ENCODE results near the gene SVEP1.

SVEP1 gene

GRCh38 chr9:110383491-110383890, 196.1 kb downstream of the SVEP1 start:
- Histone ChIP-seq H4K20me1 (ENCODE audit: insufficient read depth, low read length) (no peaks in the 10 kb centered on the region), H3K4me2 (ENCODE audit: low read length) (no peak overlapping the region), H3K9me2 (ENCODE audit: low read depth, low read length) (no peaks in the 10 kb centered on the region), H3K27ac (ENCODE audit: low read depth, low read length, poor library complexity, severe bottlenecking) (no peak overlapping the region), H3K9ac (ENCODE audit: low read length) (no peak overlapping the region), H3K79me2 (ENCODE audit: insufficient read depth, low read length) (no peaks in the 10 kb centered on the region), H3K36me3 (ENCODE audit: insufficient read depth, low read length) (no peaks in the 10 kb centered on the region), H3K27me3 (ENCODE audit: insufficient read depth, low read length) (no peaks in the 10 kb centered on the region), H2AFZ (ENCODE audit: low read length) (no peak overlapping the region), H3K9me3 (ENCODE audit: low read length) (no peaks in the 10 kb centered on the region), H3K4me3 (ENCODE audit: low read depth, low read length, poor library complexity, severe bottlenecking) (no peak overlapping the region), H3F3A (ENCODE audit: insufficient read depth, low read length) (no peaks in the 10 kb centered on the region), H3K4me1 (ENCODE audit: insufficient read depth, low read length, severe bottlenecking) (no peaks in the 10 kb centered on the region)
- no peak for TF ChIP-seq CTCF (IDR thresholded peaks at IDR 0.05; ENCODE audit: low read length)
- no peak for TF ChIP-seq EZH2 (IDR thresholded peaks at IDR 0.05; ENCODE audit: borderline replicate concordance, low read length)

GRCh38 chr9:110382731-110383130, 196.8 kb downstream of the SVEP1 start:
- Histone ChIP-seq H3F3A (ENCODE audit: insufficient read depth, low read length) (no peaks in the 10 kb centered on the region), H3K9me3 (ENCODE audit: low read length) (no peaks in the 10 kb centered on the region), H3K36me3 (ENCODE audit: insufficient read depth, low read length) (no peaks in the 10 kb centered on the region), H3K27ac (ENCODE audit: low read depth, low read length, poor library complexity, severe bottlenecking) (no peak overlapping the region), H3K9ac (ENCODE audit: low read length) (no peak overlapping the region), H2AFZ (ENCODE audit: low read length) (no peak overlapping the region), H3K79me2 (ENCODE audit: insufficient read depth, low read length) (no peaks in the 10 kb centered on the region), H3K9me2 (ENCODE audit: low read depth, low read length) (no peaks in the 10 kb centered on the region), H3K4me1 (ENCODE audit: insufficient read depth, low read length, severe bottlenecking) (no peaks in the 10 kb centered on the region), H4K20me1 (ENCODE audit: insufficient read depth, low read length) (no peaks in the 10 kb centered on the region), H3K27me3 (ENCODE audit: insufficient read depth, low read length) (no peaks in the 10 kb centered on the region), H3K4me3 (ENCODE audit: low read depth, low read length, poor library complexity, severe bottlenecking) (no peak overlapping the region), H3K4me2 (ENCODE audit: low read length) (no peak overlapping the region)
- TF ChIP-seq EZH2 (IDR thresholded peaks at IDR 0.05; ENCODE audit: borderline replicate concordance, low read length) (no peak), CTCF (IDR thresholded peaks at IDR 0.05; ENCODE audit: low read length) (no peak)

- H3K9ac ChIP-seq (ENCODE audit: low read length): no peak overlapping the region
- H4K20me1 ChIP-seq (ENCODE audit: insufficient read depth, low read length): no peaks in the 10 kb centered on the region
- no peaks in the 10 kb centered on the region for H3K9me2 ChIP-seq (ENCODE audit: low read depth, low read length)
- no peak overlapping the region for H2AFZ ChIP-seq (ENCODE audit: low read length)
- TF ChIP-seq CTCF (IDR thresholded peaks at IDR 0.05; ENCODE audit: low read length): no peak
- no peak overlapping the region for H3K27ac ChIP-seq (ENCODE audit: low read depth, low read length, poor library complexity, severe bottlenecking)
- H3K4me3 ChIP-seq (ENCODE audit: low read depth, low read length, poor library complexity, severe bottlenecking): no peak overlapping the region
- H3K9me3 ChIP-seq (ENCODE audit: low read length): no peaks in the 10 kb centered on the region
- no peaks in the 10 kb centered on the region for H3K79me2 ChIP-seq (ENCODE audit: insufficient read depth, low read length)
- H3K36me3 ChIP-seq (ENCODE audit: insufficient read depth, low read length): no peaks in the 10 kb centered on the region
- H3K27me3 ChIP-seq (ENCODE audit: insufficient read depth, low read length): no peaks in the 10 kb centered on the region
- no peaks in the 10 kb centered on the region for H3K4me1 ChIP-seq (ENCODE audit: insufficient read depth, low read length, severe bottlenecking)
- H3F3A ChIP-seq (ENCODE audit: insufficient read depth, low read length): no peaks in the 10 kb centered on the region
- H3K4me2 ChIP-seq (ENCODE audit: low read length): no peak overlapping the region
Observed at GRCh38 chr9:110371411-110372007, 208.0 kb downstream of the SVEP1 start.

Measured in OCI-LY1 (cell line).